C4-2B (cell line): ENCODE results near the gene NFATC4.

ENCODE experiments used
- CTCF ChIP-seq: fragments of 450-650 bp; conservative IDR thresholded peaks from 2 replicates; pipeline ENCODE4 v1.5.1; 2017; ENCODE audit warnings: mild to moderate bottlenecking
- ZFX ChIP-seq: fragments of 450-650 bp; IDR thresholded peaks from 2 replicates; pipeline ENCODE4 v1.6.1; 2017

GRCh38 chr14:24388474-24389179 is 20.6 kb downstream of the NFATC4 start:
- TF ChIP-seq CTCF (no peak), ZFX (no peak)
